NCI-H2081 treated with DMSO at 0.1 percent for 48 hours (cell line): ENCODE data around the gene ANO8.
"Not testable (repeated sequence)": the region's sequence is repeated elsewhere in the genome, so short reads cannot be mapped to it uniquely, and the experiment has no call there.

ENCODE experiments used
- DNase-seq: peaks from one replicate; lab custom pipeline; 2025; lab: John Stamatoyannopoulos, UW

Gene ANO8

DNA sequence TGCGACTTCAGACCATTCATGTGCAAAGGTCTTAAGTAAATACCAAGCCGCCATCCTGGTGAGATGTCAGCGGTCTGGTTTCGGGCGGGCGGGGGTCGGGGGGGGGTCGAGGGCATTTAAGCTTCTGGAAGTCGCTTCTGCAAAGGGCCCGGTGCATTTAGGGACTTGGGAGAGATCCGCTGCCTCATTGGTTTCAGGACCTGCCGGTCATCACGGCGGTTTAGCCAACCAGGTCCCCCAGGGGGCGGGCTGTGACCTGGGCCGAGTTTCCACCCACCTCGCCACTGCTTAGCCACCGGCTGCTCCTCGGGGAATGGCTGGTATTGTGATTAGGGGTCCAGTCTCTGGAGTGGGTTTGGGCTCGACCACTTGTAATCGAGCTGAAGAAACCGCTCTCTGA lies 45.2 kb downstream of the ANO8 start:
- DNase-seq = no peak

DNA sequence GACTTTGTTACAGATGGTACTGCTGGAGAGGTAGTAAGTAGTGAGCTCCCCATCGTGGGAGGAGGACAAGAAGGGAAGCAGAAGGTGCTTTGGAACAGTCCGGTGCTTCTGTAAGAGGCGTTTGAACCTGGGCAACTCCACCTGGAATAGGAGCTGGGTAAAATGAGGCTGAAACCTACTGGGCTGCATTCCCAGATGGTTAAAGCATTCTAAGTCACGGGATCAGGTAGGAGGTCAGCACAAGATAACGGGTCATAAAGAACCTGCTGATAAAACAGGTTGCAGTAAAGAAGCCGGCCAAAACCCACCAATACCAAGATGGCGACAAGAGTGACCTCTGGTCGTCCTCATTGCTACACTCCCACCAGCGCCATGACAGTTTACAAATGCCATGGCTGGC lies 47.9 kb downstream of the ANO8 start:
- no peak for DNase-seq

DNA sequence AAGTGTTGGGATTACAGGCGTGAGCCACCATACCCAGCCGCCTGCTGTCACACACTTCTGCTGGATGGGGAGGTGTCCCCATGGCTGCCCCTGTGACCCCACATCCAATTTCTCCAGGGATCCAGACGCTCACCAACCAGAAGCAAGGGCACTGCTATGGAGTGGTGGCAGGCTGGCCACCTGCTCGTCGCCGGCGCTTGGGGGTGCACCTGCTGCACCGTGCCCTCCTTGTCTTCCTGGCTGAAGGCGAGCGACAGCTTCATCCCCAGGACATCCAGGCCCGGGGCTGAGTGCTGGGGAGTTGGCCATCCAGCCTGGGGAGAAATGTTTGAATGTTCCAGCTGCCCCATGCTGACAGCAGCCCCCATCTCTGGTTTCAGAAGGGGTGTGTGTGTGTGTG lies 48.4 kb downstream of the ANO8 start:
- DNase-seq = no peak

DNA sequence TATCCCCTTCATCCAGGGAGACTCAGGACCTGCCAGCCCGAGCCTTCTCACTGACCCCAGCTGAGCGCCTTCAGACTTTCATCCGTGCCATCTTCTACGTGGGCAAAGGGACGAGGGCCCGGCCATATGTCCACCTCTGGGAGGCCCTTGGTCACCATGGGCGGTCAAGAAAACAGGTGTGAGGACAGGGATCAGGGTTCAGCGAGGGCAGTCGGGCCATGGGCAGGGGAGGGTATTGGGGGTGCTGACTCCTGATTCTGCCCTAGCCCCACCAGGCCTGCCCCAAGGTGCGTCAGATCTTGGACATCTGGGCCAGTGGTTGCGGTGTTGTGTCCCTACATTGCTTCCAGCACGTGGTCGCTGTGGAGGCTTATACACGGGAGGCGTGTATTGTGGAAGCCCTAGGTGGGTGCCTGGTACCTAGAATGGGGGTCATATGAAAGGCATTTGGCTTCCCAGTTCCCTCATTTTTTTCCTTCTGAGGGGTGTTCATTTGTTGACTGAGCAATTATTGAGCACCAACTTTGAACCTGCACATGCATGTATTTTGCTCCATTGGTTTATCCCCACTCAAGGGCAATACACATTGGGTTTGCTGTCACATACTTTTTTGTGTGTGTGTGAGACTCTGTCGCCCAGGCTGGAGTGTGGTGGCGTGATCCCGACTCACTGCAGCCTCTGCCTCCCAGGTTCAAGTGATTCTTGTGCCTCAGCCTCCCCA lies 49.1 kb downstream of the ANO8 start:
- no peak for DNase-seq

DNA sequence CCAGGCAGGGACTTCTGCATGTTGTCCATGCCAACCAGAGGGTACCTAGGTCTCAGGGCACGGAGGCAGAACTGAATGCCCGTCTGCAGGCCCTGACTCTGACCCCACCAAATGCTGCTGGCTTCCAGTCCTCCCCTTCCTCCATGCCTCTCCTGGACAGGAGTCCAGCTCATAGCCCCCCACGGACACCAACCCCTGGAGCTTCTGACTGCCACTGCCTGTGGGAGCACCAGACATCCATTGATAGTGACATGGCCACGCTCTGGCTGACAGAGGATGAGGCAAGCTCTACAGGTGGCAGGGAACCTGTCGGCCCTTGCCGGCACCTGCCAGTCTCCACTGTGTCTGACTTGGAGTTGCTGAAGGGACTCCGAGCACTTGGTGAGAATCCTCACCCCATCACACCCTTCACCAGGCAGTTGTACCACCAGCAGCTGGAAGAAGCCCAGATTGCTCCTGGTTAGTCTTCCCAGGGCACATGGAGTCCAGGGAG lies 51.1 kb downstream of the ANO8 start:
- no peak for DNase-seq

DNA sequence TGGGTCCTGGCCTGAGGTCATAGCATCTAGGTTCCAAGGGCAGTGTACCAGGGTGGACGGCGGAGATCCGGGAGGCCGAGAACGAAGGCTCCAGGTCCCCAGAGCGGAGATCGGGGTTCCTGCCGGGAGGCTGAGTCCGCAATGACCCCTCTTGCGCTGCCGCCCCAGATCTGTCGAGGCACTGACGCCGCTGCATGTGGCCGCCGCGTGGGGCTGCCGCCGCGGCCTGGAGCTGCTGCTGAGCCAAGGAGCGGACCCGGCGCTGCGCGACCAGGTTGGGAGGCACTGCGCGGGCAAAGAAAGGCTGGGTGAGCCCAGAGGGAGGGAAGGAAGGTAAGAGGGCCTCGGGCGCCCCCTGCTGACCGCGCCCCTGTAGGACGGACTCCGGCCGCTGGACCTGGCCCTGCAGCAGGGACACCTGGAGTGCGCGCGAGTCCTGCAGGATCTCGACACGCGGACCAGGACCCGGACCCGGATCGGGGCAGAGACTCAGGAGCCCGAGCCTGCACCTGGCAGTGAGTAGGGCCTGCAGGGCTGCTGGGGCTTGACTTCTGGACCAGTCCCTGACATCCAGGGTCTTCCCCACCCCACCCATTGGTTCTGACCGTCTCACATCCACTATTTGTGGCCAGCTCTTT lies 52.0 kb downstream of the ANO8 start:
- peak; percentile 34 for DNase-seq

DNA sequence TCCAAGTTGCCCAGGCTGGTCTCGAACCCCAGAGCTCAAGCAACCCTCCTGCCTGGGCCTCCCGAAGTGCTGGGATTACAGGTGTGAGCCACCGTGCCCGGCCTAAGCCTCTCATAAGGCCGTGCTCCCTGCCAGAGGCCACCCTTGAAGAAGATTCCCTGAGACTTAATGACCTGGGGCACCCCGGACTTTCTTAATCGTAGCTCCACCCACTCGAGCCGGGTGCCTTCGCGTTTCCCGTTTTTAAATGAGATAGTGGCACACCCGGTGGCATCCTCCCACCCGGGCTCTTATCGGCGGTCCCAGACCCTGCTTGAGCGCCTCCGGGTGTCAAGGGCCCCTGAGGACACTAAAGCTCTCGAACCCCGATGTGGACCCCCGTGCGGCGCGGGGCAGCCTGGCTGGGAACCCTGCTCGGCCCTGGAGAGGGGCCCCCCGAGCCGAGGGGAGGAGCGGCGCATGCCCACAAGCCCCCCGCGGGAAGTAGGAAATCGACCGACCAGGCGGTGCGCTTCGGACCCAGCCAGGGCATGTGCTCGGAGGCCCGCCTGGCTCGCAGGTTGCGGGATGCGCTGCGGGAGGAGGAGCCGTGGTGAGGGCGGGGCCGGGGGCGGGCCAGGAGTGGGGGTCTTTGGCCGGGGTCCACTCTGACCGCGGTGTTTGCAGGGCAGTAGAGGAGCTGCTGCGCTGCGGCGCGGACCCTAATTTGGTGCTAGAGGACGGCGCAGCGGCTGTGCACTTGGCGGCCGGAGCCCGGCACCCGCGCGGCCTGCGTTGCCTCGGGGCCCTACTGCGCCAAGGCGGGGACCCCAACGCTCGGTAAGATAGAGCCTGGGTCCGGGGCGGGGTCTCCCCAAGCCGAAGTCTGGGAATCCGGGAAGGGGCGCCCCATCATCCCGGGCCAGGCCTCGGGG lies 53.0 kb downstream of the ANO8 start, which contains the start of gene ANKLE1:
ANKLE1 (plus strand) TSS at position 511 of the 914 bp plus-strand sequence; CDS start at position 531, 20 bp downstream.
- DNase-seq = no peak

DNA sequence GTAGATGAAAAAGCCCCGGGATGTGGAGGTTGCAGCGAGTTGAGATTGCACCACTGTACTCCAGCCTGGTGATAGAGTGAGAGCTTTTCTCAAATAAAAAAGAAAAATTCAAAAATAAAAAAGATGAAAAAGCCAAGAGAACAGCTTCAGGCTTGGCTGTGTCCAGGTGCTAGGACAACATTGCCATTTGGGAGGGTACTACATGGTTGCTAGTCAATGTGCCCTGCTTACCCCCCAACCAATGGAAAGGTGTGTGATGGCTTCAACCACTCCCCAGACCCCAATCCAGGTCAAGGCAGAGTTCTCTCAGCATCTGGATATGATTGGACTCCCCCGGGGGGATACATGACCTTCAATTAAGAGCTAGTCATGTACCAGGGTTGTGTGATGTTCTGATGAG lies 55.2 kb downstream of the ANO8 start:
- no peak for DNase-seq

DNA sequence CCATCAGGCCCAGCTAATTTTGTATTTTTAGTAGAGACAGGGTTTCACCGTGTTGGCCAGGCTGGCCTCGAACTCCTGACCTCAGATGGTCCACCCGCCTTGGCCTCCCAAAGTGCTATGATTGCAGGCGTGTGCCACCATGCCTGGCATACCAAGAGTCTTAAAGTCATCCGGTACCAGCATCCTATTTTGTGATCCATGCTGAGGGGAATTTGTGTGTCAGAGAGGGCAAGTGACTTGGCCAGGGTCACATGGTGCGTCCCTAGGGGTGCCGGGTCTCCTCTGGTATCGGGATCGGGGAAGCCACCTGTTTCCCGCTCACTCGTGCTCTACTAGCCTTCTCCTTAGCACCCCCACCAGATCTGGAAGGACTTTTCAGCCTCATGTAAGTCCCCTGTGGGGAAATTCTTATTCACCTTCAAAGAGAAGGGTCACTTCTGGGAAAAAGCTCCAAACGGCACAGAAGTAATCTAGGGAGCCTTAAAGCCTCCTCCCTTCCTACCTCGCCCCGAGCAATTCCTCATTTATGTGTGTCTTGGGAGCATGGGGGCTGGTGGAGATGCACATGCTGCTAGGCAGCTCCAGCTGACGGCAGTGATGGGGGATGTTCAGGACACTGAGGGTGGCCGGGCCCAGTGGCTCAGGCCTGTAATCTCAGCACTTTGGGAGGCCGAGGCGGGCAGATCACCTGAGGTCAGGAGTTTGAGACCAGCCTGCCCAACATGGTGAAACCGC lies 59.0 kb downstream of the ANO8 start:
- DNase-seq = no peak

DNA sequence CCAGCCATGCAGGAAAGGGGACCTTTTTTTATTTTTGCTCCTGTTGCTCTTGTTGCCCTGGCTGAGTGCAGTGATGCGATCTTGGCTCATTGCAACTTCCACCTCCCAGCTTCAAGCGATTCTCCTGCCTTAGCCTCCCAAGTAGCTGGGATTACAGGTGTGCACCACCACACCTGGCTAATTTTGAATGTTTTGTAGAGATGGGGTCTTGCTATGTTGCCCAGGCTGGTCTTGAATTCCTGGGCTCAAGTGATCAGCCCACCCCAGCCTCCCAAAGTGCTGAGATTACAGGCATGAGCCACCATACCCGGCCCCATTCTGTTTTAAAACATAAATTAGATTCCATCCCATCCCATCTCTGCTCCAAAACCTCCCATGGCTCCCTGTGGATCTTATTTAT lies 59.8 kb downstream of the ANO8 start:
- DNase-seq = not testable (repeated sequence)
